Measurements from ENCODE around the gene TCOF1.

The TCOF1 gene

GRCh38 chr5:150438873-150439546 lies 81.5 kb downstream of the TCOF1 start:
- DNase-seq, result no peak

GRCh38 chr5:150440948-150441812 lies 83.7 kb downstream of the TCOF1 start:
- no peak for DNase-seq

GRCh38 chr5:150441813-150442698 lies 84.6 kb downstream of the TCOF1 start:
- DNase-seq, result no peak

GRCh38 chr5:150442699-150443080 lies 85.2 kb downstream of the TCOF1 start:
- no peak for DNase-seq

GRCh38 chr5:150443242-150444075 lies 86.0 kb downstream of the TCOF1 start:
- no peak for DNase-seq

GRCh38 chr5:150444770-150445169 lies 87.3 kb downstream of the TCOF1 start:
- DNase-seq, result no peak

GRCh38 chr5:150446088-150446487 lies 88.6 kb downstream of the TCOF1 start:
- DNase-seq, result no peak

GRCh38 chr5:150446583-150446982 lies 89.1 kb downstream of the TCOF1 start:
- no peak for DNase-seq

- no peak for DNase-seq
Observed at GRCh38 chr5:150447188-150447587, 89.7 kb downstream of the TCOF1 start.

GRCh38 chr5:150448334-150448733 lies 90.8 kb downstream of the TCOF1 start:
- DNase-seq, result no peak

GRCh38 chr5:150448952-150449516 lies 91.5 kb downstream of the TCOF1 start:
- DNase-seq, result no peak
